ENCODE results near the gene DEPDC4.

DNA sequence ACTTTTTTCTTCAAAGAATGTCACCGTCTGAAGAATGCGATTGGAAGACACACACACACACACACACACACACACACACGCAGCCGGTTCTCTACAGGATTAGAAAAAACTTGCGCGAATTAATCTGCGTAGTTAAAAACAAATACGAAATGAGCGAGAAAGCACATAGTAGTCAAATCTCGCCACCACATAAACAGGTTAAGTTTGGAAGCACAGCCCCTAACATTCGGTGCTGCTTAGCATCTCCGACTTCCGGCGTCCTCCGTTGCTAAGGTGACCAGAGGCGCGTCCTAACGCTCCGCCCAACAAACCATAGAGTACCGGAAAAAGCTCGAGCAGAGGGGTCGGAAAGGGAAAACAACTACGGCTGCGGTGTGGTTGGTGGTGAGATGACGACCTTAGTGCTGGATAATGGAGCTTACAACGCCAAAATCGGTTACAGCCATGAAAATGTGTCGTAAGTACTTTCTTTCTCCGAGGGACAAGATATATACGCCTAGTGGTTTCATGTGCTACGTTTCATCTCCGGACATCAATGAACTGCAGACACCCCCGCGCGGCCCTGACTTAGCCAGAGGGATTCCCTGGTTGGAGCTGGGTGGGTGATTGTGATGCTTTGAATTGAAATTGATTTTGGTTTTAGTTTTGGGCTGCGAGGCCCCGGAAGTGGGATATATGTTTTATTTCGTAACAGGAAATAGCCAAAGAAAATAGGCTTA, 66.3 kb downstream of the DEPDC4 start, which contains the start of gene ACTR6:
- TF ChIP-seq POLR2A (IDR thresholded peaks at IDR 0.05): no peak
- TF ChIP-seq, protein P1, sequence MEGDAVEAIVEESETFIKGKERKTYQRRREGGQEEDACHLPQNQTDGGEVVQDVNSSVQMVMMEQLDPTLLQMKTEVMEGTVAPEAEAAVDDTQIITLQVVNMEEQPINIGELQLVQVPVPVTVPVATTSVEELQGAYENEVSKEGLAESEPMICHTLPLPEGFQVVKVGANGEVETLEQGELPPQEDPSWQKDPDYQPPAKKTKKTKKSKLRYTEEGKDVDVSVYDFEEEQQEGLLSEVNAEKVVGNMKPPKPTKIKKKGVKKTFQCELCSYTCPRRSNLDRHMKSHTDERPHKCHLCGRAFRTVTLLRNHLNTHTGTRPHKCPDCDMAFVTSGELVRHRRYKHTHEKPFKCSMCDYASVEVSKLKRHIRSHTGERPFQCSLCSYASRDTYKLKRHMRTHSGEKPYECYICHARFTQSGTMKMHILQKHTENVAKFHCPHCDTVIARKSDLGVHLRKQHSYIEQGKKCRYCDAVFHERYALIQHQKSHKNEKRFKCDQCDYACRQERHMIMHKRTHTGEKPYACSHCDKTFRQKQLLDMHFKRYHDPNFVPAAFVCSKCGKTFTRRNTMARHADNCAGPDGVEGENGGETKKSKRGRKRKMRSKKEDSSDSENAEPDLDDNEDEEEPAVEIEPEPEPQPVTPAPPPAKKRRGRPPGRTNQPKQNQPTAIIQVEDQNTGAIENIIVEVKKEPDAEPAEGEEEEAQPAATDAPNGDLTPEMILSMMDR (IDR thresholded peaks at IDR 0.05): no peak
